CD4-positive, alpha-beta T cell treated with Interferon gamma for 1 hour (primary cell): Measurements from ENCODE around the gene SLC39A8.
"Not testable (repeated sequence)": the region's sequence is repeated elsewhere in the genome, so short reads cannot be mapped to it uniquely, and the experiment has no call there.

Source experiments
- DNase-seq: peaks from one replicate; pipeline ENCODE4 v3.0.0-alpha.2; 2020

The SLC39A8 gene

DNA sequence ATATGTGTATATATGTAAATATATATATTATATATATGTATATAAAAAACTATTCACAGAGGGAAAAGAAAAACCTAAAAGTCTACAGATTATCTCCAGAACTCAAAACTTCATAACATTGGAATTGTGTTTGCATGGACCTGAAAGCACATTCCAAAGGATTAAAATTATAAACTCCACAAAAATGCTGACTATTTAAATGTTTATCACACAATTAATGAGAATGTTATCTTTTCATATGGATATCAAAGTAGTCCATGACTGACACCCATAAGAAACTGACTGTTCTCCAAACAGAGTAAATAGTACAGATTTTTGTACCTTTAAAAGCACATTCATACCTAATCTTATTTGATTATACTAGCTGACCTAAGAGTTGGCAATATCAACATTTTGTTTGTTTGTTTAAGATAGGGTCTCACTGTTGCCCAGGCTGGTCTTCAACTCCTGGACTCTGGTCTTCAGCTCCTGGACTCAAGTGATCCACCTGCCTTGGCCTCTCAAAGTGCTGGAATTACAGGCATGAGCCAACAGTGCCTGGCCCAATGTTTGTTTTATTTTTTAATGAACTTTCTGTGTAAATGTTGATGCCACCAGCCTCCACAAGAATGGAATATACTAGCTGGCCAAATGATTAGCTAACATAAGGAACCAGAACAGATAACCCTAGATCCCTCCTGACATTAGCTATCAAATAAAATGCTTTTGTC lies 50.0 kb downstream of the SLC39A8 start:
- no peak for DNase-seq

GRCh38 chr4:102288497-102288896 lies 56.8 kb downstream of the SLC39A8 start:
- no peak for DNase-seq

DNA sequence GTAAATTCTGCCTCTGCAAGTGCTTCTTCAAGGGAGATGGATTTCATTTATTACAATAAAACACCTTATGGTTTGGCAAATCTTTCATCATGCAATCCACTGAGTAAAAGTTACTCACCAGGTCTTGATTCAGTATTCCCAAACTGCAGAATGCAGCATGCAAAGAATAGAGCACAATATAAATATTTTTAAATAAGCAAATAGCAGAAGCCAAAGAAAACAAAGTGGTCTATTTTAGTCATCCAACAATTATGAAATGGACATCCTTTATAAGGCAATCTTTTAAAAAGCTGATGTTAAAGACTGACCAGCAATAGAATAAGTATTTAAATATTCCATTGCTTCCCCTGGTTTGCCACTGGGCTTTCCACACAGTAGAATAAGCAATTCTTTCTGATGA lies 59.5 kb downstream of the SLC39A8 start:
- no peak for DNase-seq

DNA sequence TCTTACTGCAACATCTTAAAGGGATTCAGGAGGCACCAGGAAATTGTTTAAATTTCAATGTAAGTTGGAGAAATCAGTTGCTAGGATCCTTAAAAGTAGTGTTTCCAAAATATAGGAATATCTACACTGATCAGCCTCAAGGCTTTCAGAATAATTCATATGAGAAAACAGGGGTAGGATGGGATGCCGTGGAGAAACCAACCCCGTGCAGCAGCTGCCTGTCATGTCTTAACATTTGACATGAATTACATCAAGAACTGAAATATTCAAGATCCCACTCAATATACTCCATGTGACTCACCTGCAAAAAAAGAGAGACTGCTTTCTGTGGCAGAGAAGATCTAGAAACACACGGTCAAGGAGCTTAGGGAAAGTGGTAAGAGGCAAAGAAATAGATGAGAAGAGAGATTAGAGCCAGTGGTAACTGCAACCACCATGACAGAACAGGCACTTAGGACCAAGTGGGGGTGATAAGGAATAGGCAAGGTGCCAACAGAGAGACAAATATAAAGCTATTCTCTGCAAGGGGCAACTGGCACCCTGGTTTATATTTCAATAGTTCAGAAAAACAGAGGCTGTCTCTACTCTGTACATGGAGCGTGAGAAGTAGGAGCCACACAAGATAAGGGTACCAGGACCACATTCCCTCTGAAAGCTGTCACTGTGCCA lies 64.0 kb downstream of the SLC39A8 start:
- no peak for DNase-seq

- not testable (repeated sequence) for DNase-seq
These were observed 72.0 kb downstream of the SLC39A8 start for GRCh38 chr4:102273317-102273716.

GRCh38 chr4:102272318-102272717 lies 73.0 kb downstream of the SLC39A8 start:
- DNase-seq: no peak

- no peak for DNase-seq
These were observed 76.9 kb downstream of the SLC39A8 start for GRCh38 chr4:102268355-102268754.

DNA sequence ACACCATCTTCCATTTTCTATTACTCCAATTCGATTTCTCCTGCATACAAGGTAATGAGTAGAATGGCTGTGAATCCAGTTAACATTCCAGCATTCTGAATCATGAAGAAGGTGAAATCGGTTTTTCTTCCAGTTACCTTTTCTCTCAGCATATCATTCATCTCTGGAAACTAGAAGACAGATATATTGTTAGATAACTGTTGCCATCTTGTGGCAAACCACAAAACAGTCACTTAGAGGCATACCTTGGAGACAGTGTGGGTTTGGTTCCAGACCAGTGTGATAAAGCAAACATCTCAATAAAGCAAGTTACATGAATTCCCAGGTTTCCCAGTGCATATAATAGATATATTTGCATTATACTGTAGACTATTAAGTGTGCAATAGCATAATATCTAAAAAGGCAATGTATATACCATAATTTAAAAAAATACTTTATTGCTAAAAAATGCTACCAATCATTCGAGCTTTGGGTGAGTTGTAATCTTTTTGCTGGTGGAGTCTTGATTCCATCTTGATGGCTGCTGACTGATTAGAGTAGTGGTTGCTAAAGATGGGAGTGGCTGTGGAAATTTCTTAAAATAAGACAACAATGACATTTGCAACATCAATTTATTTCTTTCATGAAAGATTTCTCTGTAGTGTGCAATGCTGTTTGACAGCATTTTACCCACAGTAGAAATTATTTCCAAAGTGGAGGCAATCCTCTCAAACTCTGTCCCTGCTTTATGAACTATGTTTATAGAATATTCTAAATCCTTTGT lies 82.1 kb downstream of the SLC39A8 start:
- no peak for DNase-seq

DNA sequence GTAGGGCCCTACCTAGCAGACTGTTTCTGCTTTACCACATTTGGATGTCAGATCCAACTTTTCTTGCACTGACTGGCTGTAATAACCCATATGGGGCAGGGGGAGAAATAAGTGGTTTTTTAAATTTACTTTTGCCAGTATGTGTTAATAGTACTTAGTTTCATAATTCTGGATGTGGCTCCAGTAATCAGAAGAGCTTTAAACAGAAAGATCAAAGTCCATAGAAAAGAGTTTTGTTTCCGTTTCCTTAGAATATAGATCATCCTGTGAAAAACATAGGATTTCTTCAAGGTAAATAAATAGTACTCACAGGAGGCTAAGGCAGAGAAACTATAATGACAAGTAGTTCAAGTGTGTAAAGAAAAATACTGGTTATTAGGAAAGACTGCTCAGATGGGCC lies 85.6 kb downstream of the SLC39A8 start:
- DNase-seq: no peak

GRCh38 chr4:102259081-102259480 lies 86.2 kb downstream of the SLC39A8 start:
- no peak for DNase-seq

- DNase-seq: no peak
These were observed 89.0 kb downstream of the SLC39A8 start for GRCh38 chr4:102256321-102256720.

GRCh38 chr4:102253860-102254259 lies 91.4 kb downstream of the SLC39A8 start:
- DNase-seq: no peak

- no peak for DNase-seq
These were observed 93.1 kb downstream of the SLC39A8 start for GRCh38 chr4:102252171-102252570.

DNA sequence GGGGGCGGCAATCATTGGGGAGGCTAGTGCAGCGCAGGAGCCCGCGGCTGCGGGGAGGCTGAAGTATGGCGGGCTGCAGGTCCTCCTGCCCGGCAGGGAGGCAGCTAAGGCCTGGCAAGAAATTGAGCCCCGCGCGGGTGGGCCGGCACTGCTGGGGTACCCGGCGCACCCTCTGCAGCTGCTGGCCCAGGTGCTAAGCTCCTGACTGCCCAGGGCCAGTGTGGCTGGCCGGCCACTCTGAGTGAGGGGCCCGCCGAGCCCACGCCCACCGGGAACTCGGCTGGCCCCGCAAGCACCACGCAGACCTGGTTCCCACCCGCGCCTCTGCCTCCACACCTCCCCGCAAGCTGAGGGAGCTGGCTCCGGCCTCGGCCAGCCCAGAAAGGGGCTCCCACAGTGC lies 94.9 kb downstream of the SLC39A8 start:
- no peak for DNase-seq

DNA sequence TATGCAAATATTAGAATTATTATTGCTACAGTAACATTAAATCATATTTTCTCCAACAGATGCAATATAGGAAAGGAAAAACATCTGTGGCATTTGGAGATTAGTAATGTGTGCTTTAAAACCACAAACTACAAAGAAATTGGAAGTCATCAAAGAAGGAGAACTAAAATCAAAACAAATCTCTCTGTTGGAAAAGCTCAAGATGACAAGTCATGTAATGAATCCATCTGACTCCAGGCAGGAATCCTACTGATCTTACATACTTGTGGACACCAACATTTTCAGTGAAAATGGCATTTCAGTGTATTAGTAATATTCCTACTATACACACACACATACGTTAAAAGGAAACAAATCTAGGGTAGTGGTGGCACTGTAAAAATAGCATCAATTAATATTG lies 98.2 kb downstream of the SLC39A8 start:
- no peak for DNase-seq

DNA sequence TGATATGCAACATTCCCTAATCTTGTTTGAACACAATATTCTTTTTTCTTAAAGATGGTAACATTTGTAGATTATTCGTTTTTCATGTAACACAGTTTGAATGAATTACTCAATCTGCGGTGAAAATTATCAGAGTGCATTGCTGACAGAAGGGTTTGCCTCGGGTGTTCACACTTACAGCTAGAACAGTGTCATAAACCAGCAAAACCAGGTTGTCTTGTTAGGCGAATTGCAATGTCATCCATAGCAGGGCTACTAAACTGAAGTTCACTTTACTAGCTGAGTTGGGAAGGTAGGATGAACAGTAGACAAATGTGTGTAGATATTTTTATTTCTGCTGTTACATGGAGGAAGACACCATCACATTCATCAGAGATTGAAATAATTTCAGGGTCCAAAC lies 98.9 kb downstream of the SLC39A8 start:
- DNase-seq: no peak

- no peak for DNase-seq
These were observed 100.3 kb downstream of the SLC39A8 start for GRCh38 chr4:102244878-102245535.

DNA sequence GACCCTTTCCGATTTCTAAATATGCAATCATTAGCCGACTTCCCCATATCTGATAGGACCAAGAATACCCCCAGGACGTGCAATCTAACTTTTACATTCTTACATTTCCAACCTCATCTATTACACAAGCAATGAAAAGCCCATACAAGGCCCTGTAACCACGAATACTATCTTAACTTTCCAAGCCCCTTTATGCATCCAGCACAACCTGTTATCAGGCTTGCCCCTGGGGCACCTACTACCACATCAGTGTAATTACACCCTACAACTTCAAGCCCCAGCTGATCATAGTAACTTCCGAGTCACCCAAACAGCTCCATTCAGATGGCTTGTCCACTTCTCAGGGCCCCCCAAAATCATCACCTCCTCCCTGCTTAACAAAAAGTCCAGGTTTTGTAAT lies 102.0 kb downstream of the SLC39A8 start:
- DNase-seq: not testable (repeated sequence)

DNA sequence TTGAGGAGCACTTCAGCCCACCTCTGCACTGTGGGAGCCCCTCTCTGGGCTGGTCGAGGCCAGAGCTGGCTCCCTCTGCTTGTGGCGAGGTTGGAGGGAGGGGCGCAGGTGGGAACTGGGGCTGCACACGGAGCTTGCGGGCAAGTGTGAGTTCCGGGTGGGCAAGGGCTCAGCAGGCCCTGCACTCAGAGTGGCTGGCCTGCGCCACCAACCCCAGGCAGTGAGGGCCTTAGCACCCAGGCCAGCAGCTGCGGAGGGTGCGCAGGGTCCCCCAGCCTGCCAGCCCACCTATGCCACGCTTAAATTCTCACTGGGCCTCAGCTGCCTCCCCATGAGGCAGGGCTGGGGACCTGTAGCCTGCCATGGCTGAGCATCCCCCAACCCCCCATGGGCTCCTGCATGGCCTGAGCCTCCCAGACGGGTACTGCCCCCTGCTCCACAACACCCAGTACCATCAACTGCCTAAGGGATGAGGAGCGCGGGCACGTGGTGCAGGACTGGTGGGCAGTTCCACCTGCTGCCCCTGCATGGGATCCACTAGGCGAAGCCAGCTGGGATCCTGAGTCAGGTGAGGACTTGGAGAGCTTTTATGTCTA lies 110.9 kb downstream of the SLC39A8 start:
- DNase-seq: no peak

DNA sequence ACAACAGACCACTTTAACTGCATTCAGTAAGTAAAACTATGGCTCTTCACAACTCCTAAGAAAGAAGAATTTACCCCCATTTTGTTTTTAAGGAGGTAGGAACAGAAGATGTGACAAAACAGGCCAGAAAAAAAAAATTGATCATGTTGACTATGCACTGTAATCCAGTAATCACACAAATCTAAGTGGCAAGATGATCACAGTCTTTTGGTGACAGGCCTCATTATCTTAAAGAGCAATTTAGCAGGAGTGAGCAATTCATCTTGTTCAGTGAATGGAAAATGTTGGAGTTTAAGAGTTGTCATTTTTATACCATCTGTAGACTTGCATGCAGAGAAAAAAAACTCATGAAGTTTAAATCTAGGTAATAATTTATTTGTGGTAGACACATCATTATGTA lies 115.1 kb downstream of the SLC39A8 start:
- no peak for DNase-seq

DNA sequence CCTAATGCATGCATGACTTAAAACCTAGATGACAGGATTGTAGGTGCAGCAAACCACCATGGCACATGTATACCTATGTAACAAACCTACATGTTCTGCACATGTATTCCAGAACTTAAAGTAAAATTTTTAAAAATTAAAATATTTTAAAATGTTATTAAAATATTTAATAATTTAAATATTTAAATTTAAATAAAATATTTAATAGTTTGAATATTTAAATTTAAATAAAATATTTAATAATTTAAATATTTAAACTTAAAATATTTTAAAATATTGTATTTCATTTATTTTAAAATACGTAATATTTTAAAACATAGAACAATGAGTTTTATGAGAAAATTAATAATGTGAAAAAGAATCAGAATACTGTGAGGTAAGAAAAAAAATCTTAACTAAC lies 117.9 kb downstream of the SLC39A8 start:
- DNase-seq: no peak

DNA sequence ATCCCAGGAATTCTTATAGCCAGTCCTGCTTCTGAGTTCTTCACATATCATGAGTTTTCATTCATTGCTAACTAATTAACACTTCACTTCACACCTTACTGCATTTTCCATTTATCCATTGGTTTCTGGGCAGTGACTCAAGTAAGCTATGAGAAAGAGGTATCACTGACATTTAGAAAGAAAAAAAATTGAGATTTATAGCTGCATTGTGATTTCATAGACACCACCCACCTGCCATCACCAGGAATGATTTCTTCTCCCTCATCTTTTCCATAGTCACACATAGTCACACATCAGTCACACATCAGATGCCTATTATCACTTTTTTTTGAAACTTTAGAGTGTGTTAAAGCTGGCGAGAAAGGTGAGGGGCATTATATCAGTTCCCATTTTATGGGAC lies 121.8 kb downstream of the SLC39A8 start:
- DNase-seq: no peak

DNA sequence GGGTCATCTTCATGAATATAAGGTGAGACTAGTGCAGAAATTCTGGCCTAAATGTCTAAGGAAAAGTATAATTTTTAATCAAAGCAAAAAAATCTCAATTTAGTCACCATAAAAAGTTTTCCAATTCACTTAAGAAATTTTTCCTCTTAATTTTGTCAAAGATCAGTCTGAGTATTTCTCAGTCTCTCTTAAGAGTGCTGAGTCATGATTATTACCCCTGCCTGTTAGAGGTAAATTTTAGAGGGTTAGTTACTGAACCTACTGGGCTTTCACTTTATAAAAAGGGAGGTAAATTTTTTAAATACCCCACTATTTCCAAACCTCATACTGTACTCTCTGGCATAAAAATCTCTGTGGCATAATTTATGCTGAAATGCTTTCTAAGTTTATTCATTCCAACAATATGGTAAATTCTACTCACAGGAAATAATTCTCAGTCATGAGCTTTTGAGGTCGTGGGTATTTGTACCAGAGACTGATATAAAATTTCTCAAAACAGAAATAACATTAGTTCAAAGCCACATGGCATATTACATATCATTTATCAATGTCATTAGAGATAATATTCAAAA lies 122.4 kb downstream of the SLC39A8 start:
- no peak for DNase-seq
